Keratinocyte (primary cell): Measurements from ENCODE around the gene TSKU.

ENCODE experiments used
- CTCF ChIP-seq, 3 experiments: IDR thresholded peaks in 1 of 3; conservative IDR thresholded peaks in 1 of 3; optimal IDR thresholded peaks in 1 of 3; 2 replicates in 2 of 3; 3 replicates in 1 of 3; pipeline versions ENCODE3 to v1.5.1; 2011; ENCODE audit warnings: low read length in 3 of 3, mild to moderate bottlenecking in 3 of 3, moderate library complexity in 2 of 3, control low read depth in 1 of 3, inconsistent platforms in 1 of 3; ENCODE audit not compliant: insufficient read depth in 2 of 3; ENCODE audit errors: extremely low read depth in 1 of 3
- EZH2 ChIP-seq: IDR thresholded peaks from one replicate; pipeline ENCODE4 v1.6.1; 2012; ENCODE audit warnings: inconsistent platforms, mild to moderate bottlenecking, low read length, moderate library complexity

- TF ChIP-seq CTCF (optimal IDR thresholded peaks at IDR 0.05 in 1 of 3, IDR thresholded peaks at IDR 0.05 in 1 of 3, conservative IDR thresholded peaks at IDR 0.05 in 1 of 3; ENCODE audit: extremely low read depth in 1 of 3, insufficient read depth in 2 of 3, low read length in 3 of 3) (no peak), EZH2 (no peak)
These were observed 51.0 kb downstream of the TSKU start for GRCh38 chr11:76834151-76834550.
